ENCODE results near the gene DDIT4L. TPM values are rescaled to one million over a fixed set of nuclear protein-coding genes. Genes with fewer than 3 reads are reported as not detected.

DDIT4L gene
- total and polyA plus RNA-seq, 2 experiments from 2014 or later: 3.4 to 7.0 TPM

DNA sequence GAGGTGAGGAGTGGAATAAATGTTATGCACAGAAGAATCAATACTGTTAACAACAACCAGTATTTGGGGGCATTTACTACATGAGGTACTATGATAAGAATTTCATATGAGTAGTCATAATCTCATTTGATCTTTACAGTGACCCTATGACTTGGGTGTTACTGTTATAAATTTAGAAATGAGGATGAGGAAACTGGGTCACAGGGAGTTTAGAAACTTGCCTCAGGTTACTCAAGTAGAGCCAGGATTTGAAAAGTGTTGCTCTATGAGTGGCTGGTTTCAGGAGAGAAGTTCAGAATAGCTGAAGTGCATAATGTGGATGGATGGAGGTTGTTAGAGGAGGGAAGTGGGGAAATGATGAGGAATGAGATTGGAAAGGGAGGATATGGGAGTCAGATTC, 16.6 kb upstream of the DDIT4L start (continued):
- TF ChIP-seq, protein P1, sequence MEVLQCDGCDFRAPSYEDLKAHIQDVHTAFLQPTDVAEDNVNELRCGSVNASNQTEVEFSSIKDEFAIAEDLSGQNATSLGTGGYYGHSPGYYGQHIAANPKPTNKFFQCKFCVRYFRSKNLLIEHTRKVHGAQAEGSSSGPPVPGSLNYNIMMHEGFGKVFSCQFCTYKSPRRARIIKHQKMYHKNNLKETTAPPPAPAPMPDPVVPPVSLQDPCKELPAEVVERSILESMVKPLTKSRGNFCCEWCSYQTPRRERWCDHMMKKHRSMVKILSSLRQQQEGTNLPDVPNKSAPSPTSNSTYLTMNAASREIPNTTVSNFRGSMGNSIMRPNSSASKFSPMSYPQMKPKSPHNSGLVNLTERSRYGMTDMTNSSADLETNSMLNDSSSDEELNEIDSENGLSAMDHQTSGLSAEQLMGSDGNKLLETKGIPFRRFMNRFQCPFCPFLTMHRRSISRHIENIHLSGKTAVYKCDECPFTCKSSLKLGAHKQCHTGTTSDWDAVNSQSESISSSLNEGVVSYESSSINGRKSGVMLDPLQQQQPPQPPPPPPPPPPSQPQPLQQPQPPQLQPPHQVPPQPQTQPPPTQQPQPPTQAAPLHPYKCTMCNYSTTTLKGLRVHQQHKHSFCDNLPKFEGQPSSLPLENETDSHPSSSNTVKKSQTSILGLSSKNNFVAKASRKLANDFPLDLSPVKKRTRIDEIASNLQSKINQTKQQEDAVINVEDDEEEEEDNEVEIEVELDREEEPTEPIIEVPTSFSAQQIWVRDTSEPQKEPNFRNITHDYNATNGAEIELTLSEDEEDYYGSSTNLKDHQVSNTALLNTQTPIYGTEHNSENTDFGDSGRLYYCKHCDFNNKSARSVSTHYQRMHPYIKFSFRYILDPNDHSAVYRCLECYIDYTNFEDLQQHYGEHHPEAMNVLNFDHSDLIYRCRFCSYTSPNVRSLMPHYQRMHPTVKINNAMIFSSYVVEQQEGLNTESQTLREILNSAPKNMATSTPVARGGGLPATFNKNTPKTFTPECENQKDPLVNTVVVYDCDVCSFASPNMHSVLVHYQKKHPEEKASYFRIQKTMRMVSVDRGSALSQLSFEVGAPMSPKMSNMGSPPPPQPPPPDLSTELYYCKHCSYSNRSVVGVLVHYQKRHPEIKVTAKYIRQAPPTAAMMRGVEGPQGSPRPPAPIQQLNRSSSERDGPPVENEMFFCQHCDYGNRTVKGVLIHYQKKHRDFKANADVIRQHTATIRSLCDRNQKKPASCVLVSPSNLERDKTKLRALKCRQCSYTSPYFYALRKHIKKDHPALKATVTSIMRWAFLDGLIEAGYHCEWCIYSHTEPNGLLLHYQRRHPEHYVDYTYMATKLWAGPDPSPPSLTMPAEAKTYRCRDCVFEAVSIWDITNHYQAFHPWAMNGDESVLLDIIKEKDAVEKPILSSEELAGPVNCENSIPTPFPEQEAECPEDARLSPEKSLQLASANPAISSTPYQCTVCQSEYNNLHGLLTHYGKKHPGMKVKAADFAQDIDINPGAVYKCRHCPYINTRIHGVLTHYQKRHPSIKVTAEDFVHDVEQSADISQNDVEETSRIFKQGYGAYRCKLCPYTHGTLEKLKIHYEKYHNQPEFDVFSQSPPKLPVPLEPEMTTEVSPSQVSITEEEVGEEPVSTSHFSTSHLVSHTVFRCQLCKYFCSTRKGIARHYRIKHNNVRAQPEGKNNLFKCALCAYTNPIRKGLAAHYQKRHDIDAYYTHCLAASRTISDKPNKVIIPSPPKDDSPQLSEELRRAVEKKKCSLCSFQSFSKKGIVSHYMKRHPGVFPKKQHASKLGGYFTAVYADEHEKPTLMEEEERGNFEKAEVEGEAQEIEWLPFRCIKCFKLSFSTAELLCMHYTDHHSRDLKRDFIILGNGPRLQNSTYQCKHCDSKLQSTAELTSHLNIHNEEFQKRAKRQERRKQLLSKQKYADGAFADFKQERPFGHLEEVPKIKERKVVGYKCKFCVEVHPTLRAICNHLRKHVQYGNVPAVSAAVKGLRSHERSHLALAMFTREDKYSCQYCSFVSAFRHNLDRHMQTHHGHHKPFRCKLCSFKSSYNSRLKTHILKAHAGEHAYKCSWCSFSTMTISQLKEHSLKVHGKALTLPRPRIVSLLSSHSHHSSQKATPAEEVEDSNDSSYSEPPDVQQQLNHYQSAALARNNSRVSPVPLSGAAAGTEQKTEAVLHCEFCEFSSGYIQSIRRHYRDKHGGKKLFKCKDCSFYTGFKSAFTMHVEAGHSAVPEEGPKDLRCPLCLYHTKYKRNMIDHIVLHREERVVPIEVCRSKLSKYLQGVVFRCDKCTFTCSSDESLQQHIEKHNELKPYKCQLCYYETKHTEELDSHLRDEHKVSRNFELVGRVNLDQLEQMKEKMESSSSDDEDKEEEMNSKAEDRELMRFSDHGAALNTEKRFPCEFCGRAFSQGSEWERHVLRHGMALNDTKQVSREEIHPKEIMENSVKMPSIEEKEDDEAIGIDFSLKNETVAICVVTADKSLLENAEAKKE (CRISPR knock-in tag; IDR thresholded peaks at IDR 0.05): no peak
- TF ChIP-seq, protein P2, sequence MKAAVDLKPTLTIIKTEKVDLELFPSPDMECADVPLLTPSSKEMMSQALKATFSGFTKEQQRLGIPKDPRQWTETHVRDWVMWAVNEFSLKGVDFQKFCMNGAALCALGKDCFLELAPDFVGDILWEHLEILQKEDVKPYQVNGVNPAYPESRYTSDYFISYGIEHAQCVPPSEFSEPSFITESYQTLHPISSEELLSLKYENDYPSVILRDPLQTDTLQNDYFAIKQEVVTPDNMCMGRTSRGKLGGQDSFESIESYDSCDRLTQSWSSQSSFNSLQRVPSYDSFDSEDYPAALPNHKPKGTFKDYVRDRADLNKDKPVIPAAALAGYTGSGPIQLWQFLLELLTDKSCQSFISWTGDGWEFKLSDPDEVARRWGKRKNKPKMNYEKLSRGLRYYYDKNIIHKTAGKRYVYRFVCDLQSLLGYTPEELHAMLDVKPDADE (IDR thresholded peaks at IDR 0.05): no peak
- TF ChIP-seq, protein P3, sequence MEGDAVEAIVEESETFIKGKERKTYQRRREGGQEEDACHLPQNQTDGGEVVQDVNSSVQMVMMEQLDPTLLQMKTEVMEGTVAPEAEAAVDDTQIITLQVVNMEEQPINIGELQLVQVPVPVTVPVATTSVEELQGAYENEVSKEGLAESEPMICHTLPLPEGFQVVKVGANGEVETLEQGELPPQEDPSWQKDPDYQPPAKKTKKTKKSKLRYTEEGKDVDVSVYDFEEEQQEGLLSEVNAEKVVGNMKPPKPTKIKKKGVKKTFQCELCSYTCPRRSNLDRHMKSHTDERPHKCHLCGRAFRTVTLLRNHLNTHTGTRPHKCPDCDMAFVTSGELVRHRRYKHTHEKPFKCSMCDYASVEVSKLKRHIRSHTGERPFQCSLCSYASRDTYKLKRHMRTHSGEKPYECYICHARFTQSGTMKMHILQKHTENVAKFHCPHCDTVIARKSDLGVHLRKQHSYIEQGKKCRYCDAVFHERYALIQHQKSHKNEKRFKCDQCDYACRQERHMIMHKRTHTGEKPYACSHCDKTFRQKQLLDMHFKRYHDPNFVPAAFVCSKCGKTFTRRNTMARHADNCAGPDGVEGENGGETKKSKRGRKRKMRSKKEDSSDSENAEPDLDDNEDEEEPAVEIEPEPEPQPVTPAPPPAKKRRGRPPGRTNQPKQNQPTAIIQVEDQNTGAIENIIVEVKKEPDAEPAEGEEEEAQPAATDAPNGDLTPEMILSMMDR (conservative IDR thresholded peaks at IDR 0.05; ENCODE audit: low read depth in 2 of 2): no peak

DNA sequence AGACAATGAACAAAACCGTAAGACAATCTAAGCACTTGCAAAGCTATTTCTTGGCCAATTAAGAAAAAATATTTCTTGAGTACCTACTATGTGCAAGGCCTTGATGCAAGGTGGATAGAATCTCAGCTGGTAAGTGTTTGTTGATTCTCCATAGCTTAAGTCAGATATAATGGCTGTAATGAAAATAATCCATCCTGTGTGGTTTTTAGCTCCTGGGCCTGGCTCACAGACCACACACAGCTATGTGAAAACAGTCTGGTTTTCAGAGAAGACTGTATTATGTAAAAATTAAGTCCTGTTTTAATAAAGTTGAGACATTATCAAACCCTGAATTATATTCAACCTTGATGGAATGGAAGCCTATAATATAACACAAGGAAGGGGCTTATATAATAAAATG, 7.8 kb upstream of the DDIT4L start:
- H2AFZ ChIP-seq: no peak overlapping the region
- no peaks in the 10 kb centered on the region for H4K20me1 ChIP-seq (replicated peaks; ENCODE audit: insufficient read depth)
- Mint-ChIP-seq H3K27me3 (ENCODE audit: insufficient read depth, low read depth, poor library complexity) (no peaks in the 10 kb centered on the region), H3K4me3 (no peak overlapping the region), H3K9me3 (no peaks in the 10 kb centered on the region; the same call in 2 of the 3 replicates), H3K27ac (no peak overlapping the region), H3K4me1 (no peaks in the 10 kb centered on the region), H3K36me3 (ENCODE audit: low read depth) (no peaks in the 10 kb centered on the region; the same call in 2 of the 3 replicates)
- no peak overlapping the region for H3K4me2 ChIP-seq
- H3K79me2 ChIP-seq (replicated peaks; ENCODE audit: insufficient read depth): no peaks in the 10 kb centered on the region
- H3K27me3 ChIP-seq (ENCODE audit: insufficient read depth): no peaks in the 10 kb centered on the region
- ATAC-seq (no peak), DNase-seq (ENCODE audit: low spot score) (no peak)
- H3K9me2 ChIP-seq (ENCODE audit: insufficient read depth): no peaks in the 10 kb centered on the region
- H3F3A ChIP-seq (replicated peaks; ENCODE audit: low read depth): no peaks in the 10 kb centered on the region
- H3K36me3 ChIP-seq (ENCODE audit: insufficient read depth): no peaks in the 10 kb centered on the region
- no peaks in the 10 kb centered on the region for H3K4me1 ChIP-seq (ENCODE audit: insufficient read depth)
- H3K27ac ChIP-seq (ENCODE audit: low read depth): no peak overlapping the region
- H3K4me3 ChIP-seq: no peak overlapping the region
- TF ChIP-seq JUNB (IDR thresholded peaks at IDR 0.05; ENCODE audit: unreplicated experiment) (no peak), ZNF331 (CRISPR knock-in tag; IDR thresholded peaks at IDR 0.05; ENCODE audit: low read depth) (no peak), CREB1 (CRISPR knock-in tag; IDR thresholded peaks at IDR 0.05; ENCODE audit: low read depth) (no peak), EZH2phosphoT487 (IDR thresholded peaks at IDR 0.05; ENCODE audit: unreplicated experiment) (no peak), NANOG (IDR thresholded peaks at IDR 0.05; ENCODE audit: borderline replicate concordance) (no peak), STAT1 (IDR thresholded peaks at IDR 0.05; ENCODE audit: unreplicated experiment) (no peak)
- TF ChIP-seq, protein P2 (IDR thresholded peaks at IDR 0.05): no peak
